Astrocyte (in vitro differentiated cells and primary cell): Measurements from ENCODE around the gene ATPAF2. TPM values are rescaled to one million over a fixed set of nuclear protein-coding genes. Genes with fewer than 3 reads are reported as not detected.

Experiments
- DNase-seq: peaks from one replicate; pipeline ENCODE4 v3.0.0-alpha.2; 2010; ENCODE audit warnings: low read depth
- FAIRE-seq: peaks from 2 replicates; lab custom pipeline; 2011; peaks lifted over from hg19 to GRCh38; lab: Jason Lieb, UNC
- H2AFZ ChIP-seq: 2 replicates; pipeline ENCODE4 v1.6.0; 2012; ENCODE audit warnings: low read depth, low read length, inconsistent platforms
- H3K27ac ChIP-seq: 2 replicates; pipeline ENCODE4 v1.5.1; 2011; ENCODE audit warnings: low read depth, low read length, inconsistent platforms
- H3K27me3 ChIP-seq: 2 replicates; pipeline ENCODE4 v1.6.0; 2011; ENCODE audit warnings: low read length, inconsistent platforms; ENCODE audit not compliant: insufficient read depth
- H3K36me3 ChIP-seq: 2 replicates; pipeline ENCODE4 v1.5.1; 2011; ENCODE audit warnings: low read length, inconsistent platforms; ENCODE audit not compliant: insufficient read depth
- H3K4me1 ChIP-seq: 2 replicates; pipeline ENCODE4 v1.5.1; 2011; ENCODE audit warnings: low read length, inconsistent platforms; ENCODE audit not compliant: insufficient read depth
- H3K4me2 ChIP-seq: 2 replicates; pipeline ENCODE4 v1.6.0; 2012; ENCODE audit warnings: low read length, inconsistent platforms
- H3K4me3 ChIP-seq: 2 replicates; pipeline ENCODE4 v1.5.1; 2011; ENCODE audit warnings: low read depth, mild to moderate bottlenecking, low read length, inconsistent platforms; ENCODE audit not compliant: insufficient read depth
- H3K79me2 ChIP-seq: 2 replicates; pipeline ENCODE4 v1.6.0; 2012; ENCODE audit warnings: mild to moderate bottlenecking, low read length, inconsistent platforms; ENCODE audit not compliant: insufficient read depth
- H3K9ac ChIP-seq: 2 replicates; pipeline ENCODE4 v1.6.0; 2012; ENCODE audit warnings: mild to moderate bottlenecking, low read length, inconsistent platforms
- H3K9me3 ChIP-seq: 2 replicates; pipeline ENCODE4 v1.5.1; 2012; ENCODE audit warnings: low read depth, mild to moderate bottlenecking, low read length, inconsistent platforms; ENCODE audit not compliant: insufficient read depth
- H4K20me1 ChIP-seq: 2 replicates; pipeline ENCODE4 v1.6.0; 2012; ENCODE audit warnings: low read length, inconsistent platforms; ENCODE audit not compliant: insufficient read depth
- H3K27ac Mint-ChIP-seq: one replicate; pipeline ENCODE4 v1.8.0; 2021; ENCODE audit warnings: mild to moderate bottlenecking, mixed read lengths; ENCODE audit not compliant: unreplicated experiment
- H3K27me3 Mint-ChIP-seq: one replicate; pipeline ENCODE4 v1.8.0; 2021; ENCODE audit warnings: low read depth, mixed read lengths; ENCODE audit not compliant: unreplicated experiment
- H3K36me3 Mint-ChIP-seq: one replicate; pipeline ENCODE4 v1.8.0; 2021; ENCODE audit warnings: low read depth, mixed read lengths; ENCODE audit not compliant: unreplicated experiment
- H3K4me1 Mint-ChIP-seq: one replicate; pipeline ENCODE4 v1.8.0; 2021; ENCODE audit warnings: low read depth, mixed read lengths; ENCODE audit not compliant: unreplicated experiment
- H3K4me3 Mint-ChIP-seq: one replicate; pipeline ENCODE4 v1.8.0; 2021; ENCODE audit warnings: mild to moderate bottlenecking, moderate library complexity, mixed read lengths; ENCODE audit not compliant: unreplicated experiment
- H3K9me3 Mint-ChIP-seq: one replicate; pipeline ENCODE4 v1.8.0; 2021; ENCODE audit warnings: mild to moderate bottlenecking, mixed read lengths; ENCODE audit not compliant: unreplicated experiment
- CTCF ChIP-seq: IDR thresholded peaks from 2 replicates; pipeline ENCODE4 v1.5.1; 2011; ENCODE audit warnings: low read depth, mild to moderate bottlenecking, inconsistent platforms, low read length, moderate library complexity; ENCODE audit not compliant: insufficient read depth
- EZH2 ChIP-seq: IDR thresholded peaks from 2 replicates; pipeline ENCODE4 v1.6.1; 2012; ENCODE audit warnings: mild to moderate bottlenecking, low read length, inconsistent platforms; ENCODE audit not compliant: insufficient read depth
- total RNA-seq: library from RNA; stranded (reverse); gene quantifications from 2 replicates; pipeline ENCODE4 v1.2.1, GENCODE V29; 2021

The ATPAF2 gene
- total RNA-seq, 1 donor from 2014 or later, result 24.8 TPM

- Histone ChIP-seq H3K36me3 (no peaks in the 10 kb centered on the region), H3K9ac (no peak overlapping the region), H2AFZ (no peak overlapping the region), H3K79me2 (no peaks in the 10 kb centered on the region), H3K27ac (no peak overlapping the region), H3K4me1 (peaks cover 22% of the 10 kb centered on the region), H3K4me2 (no peak overlapping the region), H3K4me3 (no peak overlapping the region), H3K27me3 (no peaks in the 10 kb centered on the region), H4K20me1 (no peaks in the 10 kb centered on the region), H3K9me3 (no peaks in the 10 kb centered on the region)
- TF ChIP-seq CTCF, result peak; percentile 29
- TF ChIP-seq EZH2, result no peak
- FAIRE-seq, result no peak
- Mint-ChIP-seq H3K4me3 (no peak overlapping the region), H3K9me3 (no peaks in the 10 kb centered on the region), H3K27me3 (peaks cover 14% of the 10 kb centered on the region), H3K4me1 (peaks cover 17% of the 10 kb centered on the region), H3K27ac (no peak overlapping the region), H3K36me3 (peaks cover 3% of the 10 kb centered on the region)
- DNase-seq, result no peak
Measured at GRCh38 chr17:17994271-17995069, 44.5 kb downstream of the ATPAF2 start.

GRCh38 chr17:17993852-17994251, 45.1 kb downstream of the ATPAF2 start:
- peak overlapping the region; percentile 34 for H3K27ac Mint-ChIP-seq
- Histone ChIP-seq H3K4me1 (peaks cover 18% of the 10 kb centered on the region), H4K20me1 (no peaks in the 10 kb centered on the region), H3K79me2 (no peaks in the 10 kb centered on the region), H3K27ac (no peak overlapping the region), H2AFZ (no peak overlapping the region), H3K36me3 (no peaks in the 10 kb centered on the region), H3K9ac (no peak overlapping the region), H3K4me3 (no peak overlapping the region), H3K4me2 (no peak overlapping the region), H3K27me3 (no peaks in the 10 kb centered on the region), H3K9me3 (no peaks in the 10 kb centered on the region)
- H3K27me3 Mint-ChIP-seq, result peaks cover 12% of the 10 kb centered on the region
- FAIRE-seq (no peak), DNase-seq (no peak)
- peaks cover 13% of the 10 kb centered on the region for H3K4me1 Mint-ChIP-seq
- peaks cover 3% of the 10 kb centered on the region for H3K36me3 Mint-ChIP-seq
- H3K4me3 Mint-ChIP-seq, result no peak overlapping the region
- TF ChIP-seq EZH2 (no peak), CTCF (no peak)
- no peaks in the 10 kb centered on the region for H3K9me3 Mint-ChIP-seq

- H3K4me3 Mint-ChIP-seq, result peak overlapping the region; percentile 57
- Histone ChIP-seq H3K79me2 (no peaks in the 10 kb centered on the region), H3K27ac (no peak overlapping the region), H3K36me3 (no peaks in the 10 kb centered on the region), H3K27me3 (no peaks in the 10 kb centered on the region), H3K4me3 (no peak overlapping the region), H3K4me1 (peaks cover 18% of the 10 kb centered on the region), H3K4me2 (no peak overlapping the region), H4K20me1 (no peaks in the 10 kb centered on the region), H3K9ac (no peak overlapping the region), H3K9me3 (no peaks in the 10 kb centered on the region), H2AFZ (no peak overlapping the region)
- H3K36me3 Mint-ChIP-seq, result peaks cover 3% of the 10 kb centered on the region
- peaks cover 13% of the 10 kb centered on the region for H3K4me1 Mint-ChIP-seq
- H3K9me3 Mint-ChIP-seq, result no peaks in the 10 kb centered on the region
- DNase-seq (no peak), FAIRE-seq (no peak)
- H3K27me3 Mint-ChIP-seq, result peaks cover 11% of the 10 kb centered on the region
- H3K27ac Mint-ChIP-seq, result no peak overlapping the region
- TF ChIP-seq EZH2, result no peak
- TF ChIP-seq CTCF, result no peak
Measured at GRCh38 chr17:17993366-17993765, 45.6 kb downstream of the ATPAF2 start.
